ENCODE data around the gene RAB3D. TPM values are rescaled to one million over a fixed set of nuclear protein-coding genes. Genes with fewer than 3 reads are reported as not detected.

Gene RAB3D
- total RNA-seq, 4 donors from 2014 or later = 8.0 to 13.4 (median 11.5) TPM

DNA sequence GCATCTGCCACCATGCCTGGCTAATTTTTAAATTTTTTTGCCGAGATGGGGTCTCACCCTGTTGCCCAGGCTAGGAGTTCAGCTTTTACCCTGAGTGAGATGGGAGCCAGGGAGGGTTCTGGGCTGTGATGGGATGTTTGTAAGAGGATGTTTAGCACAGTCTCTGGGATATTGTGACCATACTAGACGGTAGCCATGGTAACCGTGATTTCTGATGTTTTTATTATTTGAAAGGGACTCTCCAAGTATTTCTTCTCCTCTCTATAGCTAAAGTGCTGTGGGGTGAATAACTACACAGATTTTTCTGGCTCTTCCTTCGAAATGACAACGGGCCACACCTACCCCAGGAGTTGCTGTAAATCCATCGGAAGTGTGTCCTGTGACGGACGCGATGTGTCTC, 33.1 kb downstream of the RAB3D start:
- TF ChIP-seq, protein P1, sequence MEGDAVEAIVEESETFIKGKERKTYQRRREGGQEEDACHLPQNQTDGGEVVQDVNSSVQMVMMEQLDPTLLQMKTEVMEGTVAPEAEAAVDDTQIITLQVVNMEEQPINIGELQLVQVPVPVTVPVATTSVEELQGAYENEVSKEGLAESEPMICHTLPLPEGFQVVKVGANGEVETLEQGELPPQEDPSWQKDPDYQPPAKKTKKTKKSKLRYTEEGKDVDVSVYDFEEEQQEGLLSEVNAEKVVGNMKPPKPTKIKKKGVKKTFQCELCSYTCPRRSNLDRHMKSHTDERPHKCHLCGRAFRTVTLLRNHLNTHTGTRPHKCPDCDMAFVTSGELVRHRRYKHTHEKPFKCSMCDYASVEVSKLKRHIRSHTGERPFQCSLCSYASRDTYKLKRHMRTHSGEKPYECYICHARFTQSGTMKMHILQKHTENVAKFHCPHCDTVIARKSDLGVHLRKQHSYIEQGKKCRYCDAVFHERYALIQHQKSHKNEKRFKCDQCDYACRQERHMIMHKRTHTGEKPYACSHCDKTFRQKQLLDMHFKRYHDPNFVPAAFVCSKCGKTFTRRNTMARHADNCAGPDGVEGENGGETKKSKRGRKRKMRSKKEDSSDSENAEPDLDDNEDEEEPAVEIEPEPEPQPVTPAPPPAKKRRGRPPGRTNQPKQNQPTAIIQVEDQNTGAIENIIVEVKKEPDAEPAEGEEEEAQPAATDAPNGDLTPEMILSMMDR (IDR thresholded peaks at IDR 0.05; ENCODE audit: low read depth) = no peak

DNA sequence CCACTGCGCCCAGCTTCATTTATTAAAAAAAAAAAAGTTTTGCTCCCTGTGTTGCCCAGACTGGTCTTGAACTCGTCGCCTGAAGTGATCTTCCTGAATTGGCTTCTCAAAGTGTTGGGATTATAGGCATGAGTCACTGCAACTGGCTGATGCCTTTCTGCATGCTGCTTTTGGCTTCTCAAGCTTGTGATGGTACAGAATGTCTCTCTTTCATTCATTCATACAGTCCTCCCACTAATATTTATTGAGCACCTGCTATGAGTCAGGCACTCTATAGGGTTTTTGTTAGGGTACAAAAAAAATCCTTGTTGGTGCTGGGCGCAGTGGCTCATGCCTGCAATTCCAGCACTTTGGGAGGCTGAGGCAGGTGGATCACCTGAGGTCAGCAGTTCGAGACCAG, 34.5 kb downstream of the RAB3D start:
- TF ChIP-seq, protein P1 (IDR thresholded peaks at IDR 0.05; ENCODE audit: low read depth) = no peak

DNA sequence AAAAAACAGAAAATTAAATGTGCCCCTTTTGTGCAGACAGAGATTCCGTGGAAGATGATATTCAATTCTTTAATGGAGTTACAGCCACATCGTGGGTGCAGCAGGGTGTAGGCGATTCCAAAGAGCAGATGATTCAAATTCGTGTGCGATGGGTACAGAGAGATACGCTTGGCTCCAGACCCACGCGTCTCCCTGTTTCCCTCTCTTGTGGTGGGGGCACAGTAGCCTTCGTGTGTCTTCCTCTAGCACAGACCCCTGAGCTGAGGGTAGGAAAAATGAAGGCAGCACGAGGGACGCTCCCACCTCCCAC, 38.7 kb downstream of the RAB3D start:
- TF ChIP-seq, protein P1 (IDR thresholded peaks at IDR 0.05; ENCODE audit: low read depth) = no peak

DNA sequence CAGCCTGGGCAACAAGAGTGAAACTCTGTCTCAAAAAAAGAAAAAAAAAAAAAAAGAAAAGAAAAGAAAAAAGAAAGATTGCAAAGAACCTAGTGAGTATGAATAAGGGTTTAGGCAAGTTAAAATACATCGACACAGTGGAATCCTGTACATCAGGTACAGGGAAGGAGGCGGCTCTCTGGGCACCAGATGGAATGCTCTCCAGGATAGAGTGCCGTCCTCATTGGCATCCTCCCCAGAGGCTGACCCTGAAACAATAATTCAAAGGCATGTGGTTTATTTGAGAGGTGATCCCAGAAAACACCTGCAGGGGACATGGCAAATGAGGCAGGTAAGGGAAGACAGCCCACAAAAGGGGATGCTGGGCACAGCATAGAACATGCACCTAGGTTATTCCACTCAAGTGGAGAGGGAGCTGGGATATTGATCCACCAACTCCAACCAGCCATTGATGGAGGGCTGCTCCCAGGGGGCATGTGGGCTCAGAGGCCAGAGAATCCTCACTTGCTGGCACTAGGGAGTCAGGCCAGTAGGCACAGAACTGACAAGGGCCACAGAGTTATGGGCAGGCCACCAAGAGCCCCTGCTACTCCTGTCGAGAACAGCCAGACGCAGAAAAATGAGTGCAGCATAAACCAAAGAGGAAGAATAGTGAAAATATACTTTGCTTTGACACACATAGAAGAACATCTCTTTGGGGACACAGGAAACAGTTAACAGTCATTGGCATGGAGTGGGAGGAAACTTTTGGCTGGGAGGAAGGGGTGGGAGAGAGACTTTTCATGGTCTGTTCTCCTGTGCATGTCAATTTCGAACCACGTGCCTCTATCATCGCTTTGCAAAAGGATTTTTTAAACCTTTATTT, 39.3 kb downstream of the RAB3D start:
- TF ChIP-seq, protein P1 (IDR thresholded peaks at IDR 0.05; ENCODE audit: low read depth) = no peak

DNA sequence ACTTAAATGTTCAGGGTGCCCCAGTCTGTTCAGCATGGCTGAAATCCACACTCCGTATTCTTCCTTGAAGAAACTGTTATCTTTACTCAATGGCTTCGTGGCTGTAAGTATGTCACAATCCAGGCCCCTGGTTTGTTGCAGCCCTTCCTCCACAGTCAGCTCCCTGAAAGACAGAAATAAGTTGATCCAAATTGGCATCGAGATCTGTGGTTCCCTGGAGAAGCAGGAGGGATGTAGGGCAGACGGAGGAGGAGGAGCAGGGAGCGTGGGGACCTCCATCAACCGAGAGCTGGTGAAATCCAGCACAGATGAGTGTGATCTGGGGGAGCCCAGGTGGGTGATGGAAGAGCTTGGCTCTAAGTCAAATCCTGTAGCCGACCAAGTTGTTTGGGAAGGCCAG, 43.2 kb downstream of the RAB3D start:
- TF ChIP-seq, protein P1 (IDR thresholded peaks at IDR 0.05; ENCODE audit: low read depth) = no peak

DNA sequence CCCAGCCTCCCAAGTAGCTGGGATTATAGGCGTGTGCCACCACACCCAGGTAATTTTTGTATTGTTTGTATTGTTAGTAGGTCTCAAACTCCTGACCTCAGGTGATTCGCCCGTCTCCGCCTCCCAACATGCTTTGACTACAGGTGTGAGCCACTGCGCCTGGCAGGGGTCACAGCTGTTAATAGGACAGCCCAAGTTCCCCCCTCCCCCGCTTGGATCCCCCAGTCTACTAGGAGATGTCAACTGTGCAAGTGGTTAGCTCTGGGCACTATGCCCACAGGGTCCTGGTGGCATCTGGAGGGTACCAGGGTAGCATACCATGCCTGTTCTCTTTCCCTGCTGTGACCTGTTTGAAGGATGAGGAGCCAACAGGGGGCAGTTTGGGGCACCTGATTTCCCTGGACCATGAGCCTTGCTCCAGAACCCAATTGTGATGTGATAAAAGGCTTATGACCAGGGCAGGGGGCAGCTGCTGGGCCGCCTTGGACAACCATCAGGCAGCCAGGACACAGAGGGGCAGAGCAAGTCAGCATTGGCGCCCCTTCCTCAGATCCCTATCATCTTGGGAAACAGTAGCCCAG, 43.7 kb downstream of the RAB3D start, which contains the start of gene TSPAN16:
TSS of gene TSPAN16 (plus strand) at position 496 of the 581 bp plus-strand sequence. CDS start 138 bp downstream, outside the sequence.
- TF ChIP-seq, protein P1 (IDR thresholded peaks at IDR 0.05; ENCODE audit: low read depth) = no peak

DNA sequence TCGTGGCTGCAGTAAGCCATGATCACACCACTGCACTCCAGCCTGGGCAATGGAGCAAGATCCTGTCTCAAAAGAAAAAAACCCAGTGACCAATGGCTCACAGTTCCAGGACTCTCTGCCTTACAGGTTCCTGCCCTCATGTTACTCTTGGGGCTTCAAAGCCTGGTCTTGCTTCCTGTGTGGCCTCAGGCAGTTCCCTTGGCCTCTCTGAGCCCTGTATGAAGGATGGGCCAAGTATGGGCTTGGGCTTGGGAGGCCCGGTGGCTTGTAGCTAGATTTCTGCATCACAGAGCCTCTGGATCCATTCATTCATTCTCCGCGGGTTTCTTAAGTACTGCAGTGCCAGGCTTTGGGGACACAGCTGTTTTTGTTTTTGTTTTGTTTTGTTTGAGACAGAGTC, 44.3 kb downstream of the RAB3D start:
- TF ChIP-seq, protein P1 (IDR thresholded peaks at IDR 0.05; ENCODE audit: low read depth) = no peak
